ENCODE results near the gene NUMA1.

DNA sequence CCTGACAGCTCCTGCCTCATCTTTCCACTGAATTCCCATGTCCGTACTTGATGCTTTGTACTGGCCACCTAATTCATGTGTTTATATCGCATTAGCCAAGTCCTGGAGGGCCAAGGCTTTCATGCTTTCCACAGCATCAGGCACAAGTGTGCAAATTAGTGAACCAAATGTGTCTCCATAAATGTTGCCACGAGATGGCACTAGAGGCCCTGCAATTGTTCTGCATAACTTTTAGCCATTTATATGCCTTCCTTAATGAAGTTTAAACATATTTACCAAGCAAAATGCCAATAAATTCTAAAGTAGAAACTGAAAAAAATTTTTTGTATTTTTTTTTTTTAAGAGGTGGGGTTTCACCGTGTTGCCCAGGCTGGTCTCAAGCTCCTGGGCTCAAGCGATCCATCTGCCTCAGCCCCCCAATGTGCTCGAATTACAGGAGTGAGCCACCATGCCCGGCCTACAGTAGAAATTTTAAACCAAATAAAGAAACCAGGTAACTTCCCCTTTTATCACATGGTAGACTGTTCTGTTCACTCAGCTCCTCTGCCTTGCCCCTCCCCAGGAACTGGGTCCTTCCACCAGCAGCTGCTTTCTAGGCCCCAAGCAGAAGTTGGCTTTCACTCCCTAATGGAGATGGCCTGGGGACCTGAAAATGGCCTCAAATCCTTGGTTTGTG lies 102.5 kb downstream of the NUMA1 start:
- peak; percentile 71 for TF ChIP-seq CTCF (IDR thresholded peaks at IDR 0.05; ENCODE audit: low read depth, low read length, missing input control)
- TF ChIP-seq JUND (IDR thresholded peaks at IDR 0.05), result no peak
- TF ChIP-seq TAF1 (conservative IDR thresholded peaks at IDR 0.05), result no peak

Measured in liver (tissue), 3 donors.